AG04450 (cell line): ENCODE measurements around the gene INPP5A. TPM values are rescaled to one million over a fixed set of nuclear protein-coding genes. Genes with fewer than 3 reads are reported as not detected.

Experiments
- CTCF ChIA-PET: fragments of 300-600, 350-600 bp; formaldehyde crosslinking; extraction: SDS; loops from one replicate; lab custom pipeline; 2022; ENCODE audit warnings: antibody characterized with exemption, inconsistent platforms; lab: Charles Lee
- POLR2A ChIA-PET: fragments of 350-600 bp; formaldehyde crosslinking; extraction: SDS; loops from one replicate; lab custom pipeline; 2021; ENCODE audit warnings: antibody characterized with exemption, inconsistent platforms; lab: Yijun Ruan, JAX
- DNase-seq: peaks from one replicate; pipeline ENCODE4 v3.0.0-alpha.2; 2011; ENCODE audit warnings: low read depth, low spot score
- H3K27ac ChIP-seq: one replicate; pipeline ENCODE4 v1.5.1; 2012; ENCODE audit warnings: low read depth, low read length, control low read depth
- H3K27me3 ChIP-seq: one replicate; pipeline ENCODE4 v1.6.0; 2012; ENCODE audit warnings: low read length; ENCODE audit not compliant: control insufficient read depth, insufficient read depth
- H3K4me3 ChIP-seq: 2 replicates; pipeline ENCODE4 v1.5.1; 2011; ENCODE audit warnings: mild to moderate bottlenecking, low read depth, low read length, control low read depth
- H3K9me3 ChIP-seq: 2 replicates; pipeline ENCODE4 v1.5.1; 2012; ENCODE audit warnings: low read length; ENCODE audit not compliant: control insufficient read depth, insufficient read depth
- CTCF ChIP-seq: IDR thresholded peaks from 2 replicates; pipeline ENCODE4 v1.5.1; 2011; ENCODE audit warnings: low read depth, low read length, control low read depth, inconsistent platforms
- polyA plus RNA-seq: library from polyadenylated mRNA; depleted of rRNA; stranded (reverse); fragments of >200 nt; gene quantifications from 2 replicates; pipeline ENCODE4 v1.2.3, GENCODE V29; 2011

The INPP5A gene
- polyA plus RNA-seq, 1 experiment = 22.5 TPM

GRCh38 chr10:132652936-132653590, 115.5 kb downstream of the INPP5A start:
- DNase-seq = no peak
- Histone ChIP-seq H3K27ac (no peak overlapping the region), H3K9me3 (no peaks in the 10 kb centered on the region; the same call in 1 of the 2 replicates), H3K27me3 (no peaks in the 10 kb centered on the region), H3K4me3 (no peak overlapping the region)
- ChIA-PET POLR2A (no interaction called here), CTCF (interaction anchor here (1.1 to 1.2 kb wide), 2 partner anchors 15 to 252 kb away, joined by 3 read pairs; no protein-coding TSS in a partner anchor)
- no peak for TF ChIP-seq CTCF

GRCh38 chr10:132653721-132654120, 116.1 kb downstream of the INPP5A start:
- H3K27me3 ChIP-seq = no peaks in the 10 kb centered on the region
- CTCF ChIA-PET = interaction anchor here (1.4 to 2.4 kb wide), 6 partner anchors 13 to 471 kb away, joined by 3 to 20 read pairs (median 6); no protein-coding TSS in a partner anchor
- no peak for DNase-seq
- H3K4me3 ChIP-seq = no peak overlapping the region
- TF ChIP-seq CTCF = no peak
- POLR2A ChIA-PET = no interaction called here
- H3K9me3 ChIP-seq = no peaks in the 10 kb centered on the region; the same call in 1 of the 2 replicates
- no peak overlapping the region for H3K27ac ChIP-seq

GRCh38 chr10:132654121-132654571, 116.6 kb downstream of the INPP5A start:
- CTCF ChIA-PET = interaction anchor here (0.6 to 2.4 kb wide), 15 partner anchors 11 to 470 kb away, joined by 3 to 20 read pairs (median 5); no protein-coding TSS in a partner anchor
- Histone ChIP-seq H3K9me3 (no peaks in the 10 kb centered on the region; the same call in 1 of the 2 replicates), H3K4me3 (no peak overlapping the region), H3K27ac (no peak overlapping the region), H3K27me3 (no peaks in the 10 kb centered on the region)
- no peak for TF ChIP-seq CTCF
- DNase-seq = no peak
- POLR2A ChIA-PET = no interaction called here

- CTCF ChIA-PET = interaction anchor here (0.6 to 2.4 kb wide), 19 partner anchors 12 to 675 kb away, joined by 3 to 20 read pairs (median 4); no protein-coding TSS in a partner anchor
These were observed 117.4 kb downstream of the INPP5A start for GRCh38 chr10:132654708-132655661.

More at GRCh38 chr10:132654708-132655661, 117.4 kb downstream of the INPP5A start:
- H3K27ac ChIP-seq = no peak overlapping the region
- peak; percentile 96 for TF ChIP-seq CTCF
- H3K27me3 ChIP-seq = no peaks in the 10 kb centered on the region
- POLR2A ChIA-PET = no interaction called here
- H3K4me3 ChIP-seq = no peak overlapping the region
- peaks cover 6% of the 10 kb centered on the region; the same call in 1 of the 2 replicates for H3K9me3 ChIP-seq
- DNase-seq = peak; percentile 34
